ENCODE data around the gene PLAAT4.

The PLAAT4 gene

GRCh38 chr11:63491240-63491587 lies 45.4 kb upstream of the PLAAT4 start:
- no peak for TF ChIP-seq FOXP2 (optimal IDR thresholded peaks at IDR 0.05; ENCODE audit: borderline replicate concordance, extremely low read depth, extremely low read length, insufficient read depth)
- no peak for TF ChIP-seq POLR2AphosphoS5 (IDR thresholded peaks at IDR 0.05; ENCODE audit: low read depth, low read length)
- no peak for TF ChIP-seq REST (IDR thresholded peaks at IDR 0.05; ENCODE audit: insufficient read depth in 1 of 2, low read depth in 2 of 2, low read length in 2 of 2)
- TF ChIP-seq TAF1 (IDR thresholded peaks at IDR 0.05; ENCODE audit: borderline replicate concordance, insufficient read depth, low read length), result no peak
- no peak for TF ChIP-seq SIN3A (IDR thresholded peaks at IDR 0.05; ENCODE audit: borderline replicate concordance, insufficient read depth, low read length)

GRCh38 chr11:63491636-63492372 lies 44.8 kb upstream of the PLAAT4 start:
- TF ChIP-seq FOXP2 (optimal IDR thresholded peaks at IDR 0.05; ENCODE audit: borderline replicate concordance, extremely low read depth, extremely low read length, insufficient read depth) (no peak), REST (IDR thresholded peaks at IDR 0.05; ENCODE audit: insufficient read depth in 1 of 2, low read depth in 2 of 2, low read length in 2 of 2) (no peak), TAF1 (IDR thresholded peaks at IDR 0.05; ENCODE audit: borderline replicate concordance, insufficient read depth, low read length) (no peak), SIN3A (IDR thresholded peaks at IDR 0.05; ENCODE audit: borderline replicate concordance, insufficient read depth, low read length) (no peak), POLR2AphosphoS5 (IDR thresholded peaks at IDR 0.05; ENCODE audit: low read depth, low read length) (no peak)

- TF ChIP-seq REST (IDR thresholded peaks at IDR 0.05; ENCODE audit: insufficient read depth in 1 of 2, low read depth in 2 of 2, low read length in 2 of 2) (no peak), TAF1 (IDR thresholded peaks at IDR 0.05; ENCODE audit: borderline replicate concordance, insufficient read depth, low read length) (no peak), FOXP2 (optimal IDR thresholded peaks at IDR 0.05; ENCODE audit: borderline replicate concordance, extremely low read depth, extremely low read length, insufficient read depth) (no peak), SIN3A (IDR thresholded peaks at IDR 0.05; ENCODE audit: borderline replicate concordance, insufficient read depth, low read length) (no peak), POLR2AphosphoS5 (IDR thresholded peaks at IDR 0.05; ENCODE audit: low read depth, low read length) (no peak)
These were observed 44.2 kb upstream of the PLAAT4 start for GRCh38 chr11:63492441-63492840.

- TF ChIP-seq REST (IDR thresholded peaks at IDR 0.05; ENCODE audit: insufficient read depth in 1 of 2, low read depth in 2 of 2, low read length in 2 of 2) (no peak), POLR2AphosphoS5 (IDR thresholded peaks at IDR 0.05; ENCODE audit: low read depth, low read length) (no peak), SIN3A (IDR thresholded peaks at IDR 0.05; ENCODE audit: borderline replicate concordance, insufficient read depth, low read length) (no peak)
These were observed 43.5 kb upstream of the PLAAT4 start for GRCh38 chr11:63493127-63493526.

GRCh38 chr11:63494975-63495374 lies 41.6 kb upstream of the PLAAT4 start:
- no peak for TF ChIP-seq POLR2AphosphoS5 (IDR thresholded peaks at IDR 0.05; ENCODE audit: low read depth, low read length)
- TF ChIP-seq REST (IDR thresholded peaks at IDR 0.05; ENCODE audit: insufficient read depth in 1 of 2, low read depth in 2 of 2, low read length in 2 of 2), result no peak
- no peak for TF ChIP-seq SIN3A (IDR thresholded peaks at IDR 0.05; ENCODE audit: borderline replicate concordance, insufficient read depth, low read length)

Measured in PFSK-1 (cell line).